Measurements from ENCODE around the gene CD99.
"Not testable (repeated sequence)": the region's sequence is repeated elsewhere in the genome, so short reads cannot be mapped to it uniquely, and the experiment has no call there.

CD99 gene

GRCh38 chrX:2774057-2774456, 83.0 kb downstream of the CD99 start:
- no peak for DNase-seq (ENCODE audit: low read depth)

GRCh38 chrX:2774776-2775175, 83.7 kb downstream of the CD99 start:
- DNase-seq (ENCODE audit: low read depth) = no peak

GRCh38 chrX:2780472-2781225, 89.6 kb downstream of the CD99 start:
- DNase-seq (ENCODE audit: low read depth) = not testable (repeated sequence)

GRCh38 chrX:2781226-2781571, 90.1 kb downstream of the CD99 start:
- DNase-seq (ENCODE audit: low read depth) = no peak

- DNase-seq (ENCODE audit: low read depth) = no peak
Measured at GRCh38 chrX:2781698-2782097, 90.6 kb downstream of the CD99 start.

GRCh38 chrX:2782171-2782570, 91.1 kb downstream of the CD99 start:
- DNase-seq (ENCODE audit: low read depth) = no peak

- no peak for DNase-seq (ENCODE audit: low read depth)
Measured at GRCh38 chrX:2782778-2783177, 91.7 kb downstream of the CD99 start.

GRCh38 chrX:2784026-2784425, 92.9 kb downstream of the CD99 start:
- no peak for DNase-seq (ENCODE audit: low read depth)

GRCh38 chrX:2785538-2785937, 94.4 kb downstream of the CD99 start:
- no peak for DNase-seq (ENCODE audit: low read depth)

- no peak for DNase-seq (ENCODE audit: low read depth)
Measured at GRCh38 chrX:2788980-2789379, 97.9 kb downstream of the CD99 start.

GRCh38 chrX:2789569-2789968, 98.5 kb downstream of the CD99 start:
- no peak for DNase-seq (ENCODE audit: low read depth)

All from EH (cell line).